Daoy (cell line): Measurements from ENCODE around the gene SP4. TPM values are rescaled to one million over a fixed set of nuclear protein-coding genes. Genes with fewer than 3 reads are reported as not detected.

Experiments
- DNase-seq: peaks from one replicate; pipeline ENCODE4 v3.0.0-alpha.2; 2015; ENCODE audit warnings: low read depth
- total RNA-seq: library from RNA; depleted of rRNA; stranded (reverse); fragments of >200 nt; shearing (Covaris generic); gene quantifications from 2 replicates; pipeline ENCODE4 v1.2.3, GENCODE V29; 2014; rRNA removed

Gene SP4
- total RNA-seq = 15.3 and 19.3 TPM in 2 replicates

DNA sequence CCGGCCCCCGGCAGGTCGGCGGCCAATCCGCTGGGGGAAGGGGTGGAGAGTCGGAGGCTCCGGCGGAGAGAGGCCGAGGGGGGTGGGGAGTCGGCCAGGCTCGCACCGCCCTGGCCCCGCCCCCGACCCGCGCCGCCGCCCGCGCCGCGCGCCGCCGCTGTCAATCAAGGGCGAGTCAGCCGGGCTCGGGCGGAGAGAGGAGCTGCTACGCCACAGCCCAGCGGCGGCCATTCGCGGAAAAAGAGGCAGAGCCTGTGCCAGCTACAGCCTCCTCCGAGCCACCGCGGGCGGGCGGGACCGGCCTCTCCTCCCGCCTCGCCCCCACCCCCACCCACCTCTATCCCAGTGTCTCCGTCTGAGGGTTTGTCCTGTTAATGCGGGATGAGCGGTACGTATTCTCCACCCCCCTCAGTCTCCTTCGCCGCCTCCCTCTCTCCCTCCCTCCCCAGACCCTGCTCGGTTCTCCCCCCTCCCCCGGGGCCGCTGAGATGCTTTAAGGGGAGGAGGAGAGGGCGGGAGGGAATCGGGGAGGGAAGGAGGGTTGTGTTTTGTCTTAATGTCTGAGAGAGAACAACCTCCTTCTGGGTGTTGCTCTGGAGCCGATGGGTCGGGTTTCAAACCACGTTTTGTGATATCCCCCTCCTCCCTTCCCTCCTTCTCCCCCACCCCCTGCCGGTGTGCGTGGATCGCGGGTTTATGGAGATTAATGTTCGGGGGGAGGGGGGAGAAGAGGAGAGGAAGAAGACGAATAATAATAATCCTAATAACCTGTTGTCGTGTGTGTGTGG lies at the start of gene SP4:
TSS of gene SP4 (plus strand) at position 213 of the 788 bp plus-strand sequence. CDS start at position 382, 169 bp downstream.
- peak; percentile 100 for DNase-seq

DNA sequence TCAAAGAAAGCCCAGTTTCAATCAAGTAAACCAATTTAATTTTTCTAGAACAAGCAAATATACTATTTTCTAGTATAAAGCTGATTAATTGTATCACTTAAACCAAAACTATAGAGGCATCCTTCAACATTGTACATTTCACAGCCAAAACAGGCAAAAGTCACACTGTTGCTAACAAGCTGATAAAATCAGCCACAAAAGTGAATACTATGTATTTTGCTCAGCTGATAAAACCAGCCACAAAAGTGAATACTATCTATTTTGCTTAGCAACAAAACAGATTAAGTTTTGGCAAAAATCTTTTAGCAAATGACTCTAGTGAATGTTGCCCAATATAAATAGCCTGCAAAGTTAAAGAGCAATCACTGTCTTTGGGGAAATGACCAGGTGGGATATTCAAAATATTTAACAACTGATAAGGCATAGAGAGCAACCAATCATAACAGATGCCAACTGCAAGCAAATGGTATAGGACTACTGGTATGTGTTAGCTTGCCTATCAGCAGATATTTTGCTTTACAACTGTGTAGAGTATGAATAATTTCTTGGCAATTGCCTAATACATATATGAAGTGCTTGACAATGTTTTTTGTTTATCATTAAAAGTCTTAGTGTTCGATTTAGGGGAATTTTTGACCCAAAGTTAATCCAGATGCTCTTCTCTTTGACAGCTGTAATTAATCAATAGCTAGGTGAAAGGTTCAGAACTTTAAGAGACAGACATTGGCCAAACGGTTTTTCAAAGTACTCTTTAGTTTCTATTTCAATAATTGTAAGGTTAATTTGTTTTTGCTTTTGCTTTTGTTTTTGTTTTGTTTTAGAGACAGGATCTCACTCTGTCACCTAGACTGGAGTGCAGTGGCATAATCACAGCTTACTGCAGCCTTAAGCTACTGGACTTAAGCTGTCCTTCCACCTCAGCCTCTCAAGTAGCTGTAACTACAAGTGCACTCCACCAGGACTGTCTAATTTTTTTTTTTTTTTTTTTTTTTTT lies 44.4 kb upstream of the SP4 start:
- DNase-seq = no peak

DNA sequence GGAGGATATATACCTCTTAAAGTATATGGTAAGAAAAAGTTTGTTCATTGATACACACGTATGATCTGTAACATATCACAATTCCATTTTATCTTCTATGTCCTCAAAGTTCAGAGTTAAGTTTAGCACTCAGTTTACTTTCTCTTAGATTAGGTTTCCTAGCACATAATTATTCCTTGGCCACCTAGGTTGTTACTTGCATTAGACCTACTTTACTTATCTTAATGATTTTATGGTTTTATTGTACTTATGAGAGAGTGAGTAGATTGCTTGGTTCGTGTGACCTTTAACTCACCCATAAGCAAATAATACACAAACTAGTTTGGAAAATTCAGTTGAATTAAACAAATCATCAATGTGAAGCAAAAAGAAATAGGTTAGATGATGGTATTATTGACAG lies 33.9 kb upstream of the SP4 start:
- DNase-seq = no peak

DNA sequence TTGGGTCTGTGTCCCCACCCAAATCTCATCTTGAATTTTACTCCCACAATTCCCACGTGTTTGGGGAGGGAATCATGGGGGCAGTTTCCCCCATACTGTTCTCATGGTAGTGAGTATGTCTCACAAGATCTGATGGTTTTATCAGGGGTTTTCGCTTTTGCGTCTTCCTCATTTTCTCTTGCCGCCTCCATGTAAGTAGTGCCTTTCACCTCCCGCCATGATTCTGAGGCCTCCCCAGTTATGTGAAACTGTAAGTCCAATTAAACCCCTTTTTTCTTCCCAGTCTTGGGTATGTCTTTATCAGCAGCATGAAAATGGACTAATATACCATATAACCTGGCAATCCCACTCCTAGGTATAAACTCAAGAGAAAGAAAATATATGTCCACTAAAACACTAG lies 25.9 kb upstream of the SP4 start:
- no peak for DNase-seq

DNA sequence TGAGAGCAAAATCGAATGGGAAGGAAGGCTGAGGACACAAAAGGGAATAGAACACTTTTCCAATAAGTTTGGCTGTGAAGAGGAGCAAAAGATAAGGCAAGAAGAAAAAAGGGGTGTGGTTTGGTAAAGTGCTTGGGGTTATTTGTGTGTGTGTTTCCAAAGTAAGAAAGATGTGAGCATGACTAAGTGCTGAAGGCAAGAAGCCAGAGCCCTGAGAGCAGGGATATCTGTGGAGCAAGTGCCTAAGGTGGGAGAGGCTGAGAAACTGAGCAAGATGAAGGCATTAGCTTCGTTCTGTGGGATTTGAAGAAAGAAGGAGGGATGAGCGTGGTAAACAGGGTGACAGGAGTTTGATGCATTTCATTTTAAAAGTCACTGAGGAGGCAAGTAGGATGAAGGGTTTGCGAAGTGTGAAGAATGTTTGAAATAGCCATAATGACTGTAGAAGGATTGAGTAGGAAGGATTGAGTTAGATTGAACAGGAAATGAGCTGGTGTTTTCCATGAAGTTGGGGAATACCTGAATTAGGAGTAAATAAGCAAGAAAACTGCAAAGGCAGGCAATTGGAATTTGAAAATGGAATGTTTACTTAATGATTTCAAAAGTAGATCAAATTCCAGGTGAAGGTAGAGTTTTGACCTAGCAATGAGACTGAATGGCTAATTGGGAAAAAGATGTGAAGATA lies 19.9 kb upstream of the SP4 start:
- no peak for DNase-seq

DNA sequence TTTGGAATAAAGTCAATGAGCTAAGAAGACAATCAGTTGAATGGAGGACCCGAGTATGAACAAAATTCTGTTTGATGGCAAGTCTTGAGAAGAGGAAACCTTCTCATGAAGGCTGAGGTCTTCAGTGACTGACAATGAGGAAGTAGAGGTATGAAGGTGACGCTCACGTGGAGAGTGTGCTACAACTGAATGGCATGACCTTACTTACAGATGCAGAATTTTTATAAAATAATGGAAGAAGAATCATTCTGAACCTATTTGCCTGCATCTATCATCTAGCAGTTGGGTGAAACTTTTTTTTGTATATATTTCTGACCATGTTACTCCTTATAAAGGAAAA lies 19.4 kb upstream of the SP4 start:
- no peak for DNase-seq

DNA sequence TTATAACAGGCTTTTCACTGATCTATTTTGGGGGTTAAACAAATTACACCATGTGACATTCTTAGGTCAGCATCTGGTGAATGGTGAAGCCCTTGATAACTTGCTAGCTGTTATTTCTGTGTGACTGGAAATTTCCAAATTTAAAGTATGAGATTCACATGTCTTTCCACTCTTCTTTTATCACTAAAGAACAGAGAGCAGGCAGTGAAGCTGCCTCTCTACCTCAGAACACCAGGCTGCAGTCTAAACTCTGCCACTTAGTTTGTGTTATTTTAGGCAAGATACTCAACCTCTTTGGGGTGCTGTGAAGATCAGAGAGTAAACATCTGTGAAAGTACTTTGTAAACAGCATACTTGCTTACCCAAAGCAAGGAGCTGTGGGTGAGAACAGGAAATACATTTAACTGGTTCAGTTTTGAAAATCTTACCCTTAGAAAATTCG lies 15.5 kb upstream of the SP4 start:
- DNase-seq = no peak

DNA sequence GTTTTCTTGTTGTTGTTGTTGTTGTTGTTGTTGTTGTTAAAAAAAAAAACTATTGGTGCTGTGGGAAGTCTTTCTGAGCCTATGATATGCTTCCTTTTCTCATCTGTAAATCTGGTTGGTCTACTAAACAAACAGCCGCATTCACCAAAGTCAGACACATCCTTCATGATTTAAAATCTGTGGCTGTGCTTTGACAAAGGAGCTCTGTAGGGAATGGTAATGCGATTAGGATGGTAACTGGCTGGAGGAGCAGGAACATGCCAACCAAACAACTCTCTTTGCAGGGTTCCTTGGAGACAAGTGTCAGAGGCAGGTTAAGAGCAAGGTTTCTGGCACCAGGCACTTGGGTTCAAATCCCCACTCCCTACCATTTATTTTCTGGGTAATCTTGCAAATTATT lies 14.9 kb upstream of the SP4 start:
- DNase-seq = no peak

DNA sequence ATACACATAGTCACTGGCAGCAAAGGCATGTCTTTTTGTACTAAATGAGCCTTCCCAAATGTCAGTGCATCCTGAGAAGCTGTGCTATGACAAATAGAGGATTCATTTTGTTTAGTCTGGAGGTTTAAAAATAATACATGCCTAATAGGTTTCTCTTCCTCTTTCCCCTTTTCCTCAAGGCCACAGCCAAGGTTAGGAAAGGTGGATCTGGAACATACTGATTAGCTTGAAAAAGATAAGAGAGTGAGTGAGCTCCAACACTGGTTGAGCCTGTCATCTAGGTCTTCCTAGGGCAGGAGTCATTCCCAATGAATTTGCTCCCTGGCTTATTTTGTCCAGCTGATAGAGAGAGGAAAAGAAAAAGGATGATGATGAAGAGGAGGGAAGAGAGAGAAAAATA lies 14.4 kb upstream of the SP4 start:
- no peak for DNase-seq

DNA sequence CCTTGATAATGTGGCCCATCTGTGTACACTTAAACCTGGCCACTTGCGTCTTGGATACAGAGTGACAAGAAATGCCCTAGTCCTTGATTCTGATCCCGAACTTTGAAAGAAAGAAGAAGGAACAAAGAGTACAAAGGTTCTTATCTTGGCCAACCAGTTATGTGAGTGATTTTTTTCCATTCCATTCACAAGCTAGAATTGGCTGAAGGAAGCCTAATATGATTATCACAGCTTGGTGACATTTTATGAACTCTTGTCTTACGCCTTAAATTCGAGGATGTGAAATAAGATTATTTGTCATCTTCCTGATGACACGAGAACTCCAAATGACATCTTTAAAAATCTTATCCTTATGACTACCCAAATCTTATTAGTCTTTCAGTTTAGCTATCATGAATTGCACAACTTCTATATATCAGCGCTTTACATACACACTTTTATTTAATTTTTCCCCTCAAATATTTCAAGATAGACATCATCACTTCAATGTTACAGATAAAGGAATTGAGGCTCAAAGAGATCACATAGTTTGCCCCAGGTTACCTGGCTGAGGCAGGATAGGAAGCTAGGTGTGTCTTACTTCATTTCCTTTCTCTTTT lies 13.0 kb upstream of the SP4 start:
- DNase-seq = no peak

DNA sequence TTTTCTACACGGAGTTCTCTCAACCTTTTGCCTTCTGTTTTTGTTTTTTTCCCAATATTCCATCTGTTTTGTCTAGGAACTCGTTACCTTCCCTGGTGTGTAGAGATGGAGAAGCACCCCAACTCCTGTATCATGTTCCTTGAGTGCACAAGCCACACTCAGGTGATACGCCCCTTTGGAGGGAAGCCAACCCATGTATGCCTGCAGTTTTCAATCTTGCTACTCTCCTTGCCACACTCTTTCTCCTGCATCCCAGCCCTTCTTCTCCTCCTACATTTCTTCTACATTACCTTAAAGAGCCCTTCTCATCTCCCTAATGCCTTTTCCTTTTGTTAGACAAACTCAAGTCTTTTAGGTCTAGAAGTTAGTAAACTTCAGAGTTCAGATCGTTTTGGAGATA lies 10.2 kb upstream of the SP4 start:
- no peak for DNase-seq

DNA sequence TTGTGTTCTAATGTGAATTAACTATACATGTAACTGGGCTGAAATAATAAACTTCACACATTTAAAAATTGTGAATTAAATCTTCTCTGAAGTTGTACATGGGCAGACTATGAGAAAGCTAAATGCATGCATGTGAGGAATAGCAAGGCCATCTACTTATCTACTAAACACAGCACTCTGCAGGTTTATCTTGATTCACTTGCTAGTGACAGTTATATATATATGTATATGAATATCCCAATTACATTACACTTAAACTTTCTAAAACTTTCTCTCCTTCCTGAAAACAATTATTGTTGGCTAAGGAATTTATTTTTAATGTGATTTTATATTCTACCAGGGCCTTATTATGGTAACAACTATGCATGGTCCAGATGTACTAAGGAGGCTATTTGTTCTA lies 5.1 kb upstream of the SP4 start:
- DNase-seq = no peak

DNA sequence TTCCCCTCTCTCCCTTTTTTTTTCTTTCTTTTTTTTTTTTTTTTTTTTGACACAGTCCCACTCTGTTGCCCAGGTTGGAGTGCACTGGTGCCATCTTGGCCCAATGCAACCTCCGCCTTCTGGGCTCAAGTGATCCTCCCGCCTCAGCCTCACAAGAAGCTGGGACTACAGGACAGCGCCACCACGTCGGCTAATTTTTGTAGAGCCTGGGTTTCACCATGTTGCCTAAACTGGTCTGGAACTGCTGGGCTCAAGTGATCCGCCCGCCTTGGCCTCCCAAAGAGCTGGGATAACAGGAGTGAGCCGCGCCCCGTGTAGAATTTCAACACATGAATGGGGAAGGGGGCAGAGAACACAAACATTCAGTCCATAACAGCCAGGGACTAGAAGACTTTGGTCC lies 2.6 kb upstream of the SP4 start:
- DNase-seq = no peak

DNA sequence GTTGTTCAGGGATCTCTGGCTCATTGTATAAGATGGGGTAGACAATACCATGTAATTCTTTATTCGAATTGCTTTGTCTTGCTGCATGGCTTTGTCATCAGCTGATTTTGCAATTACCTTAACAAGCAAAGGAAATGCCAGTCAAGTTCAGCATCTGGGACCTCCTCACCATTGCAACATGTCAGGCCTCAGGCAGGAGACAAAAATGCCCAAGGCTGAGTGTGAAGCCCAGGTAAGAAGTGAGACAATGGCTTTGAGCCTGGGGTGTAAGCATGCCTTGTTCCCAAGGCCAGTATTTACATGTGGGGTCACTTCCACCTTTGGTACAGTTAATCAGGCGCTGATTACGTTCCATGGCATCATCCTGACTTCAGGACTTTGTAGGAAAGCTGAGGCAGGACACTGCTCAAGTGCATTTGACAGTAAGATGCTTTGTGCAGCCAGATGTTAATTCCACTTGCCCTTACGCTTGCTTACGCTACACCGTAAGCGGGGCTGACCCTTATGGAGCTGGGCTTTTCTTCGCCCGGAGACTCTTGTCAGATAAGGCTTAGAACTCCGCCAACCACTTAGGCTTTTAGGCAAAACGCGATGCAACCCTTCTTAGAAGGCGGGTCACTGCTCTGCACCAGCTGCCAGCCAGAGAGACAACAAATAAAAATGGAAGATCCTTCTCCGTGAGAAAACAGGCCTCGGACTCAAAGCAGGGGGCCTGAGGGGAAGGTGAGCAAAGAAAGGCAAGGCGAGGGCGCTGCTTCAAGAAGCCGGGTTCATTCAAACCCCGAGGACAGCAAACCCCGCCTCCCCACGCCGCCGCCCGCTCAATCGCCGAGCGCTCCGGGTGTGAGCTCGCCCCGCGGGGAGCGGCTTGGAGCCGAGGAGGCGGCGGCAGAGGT lies 1.3 kb upstream of the SP4 start:
- no peak for DNase-seq

DNA sequence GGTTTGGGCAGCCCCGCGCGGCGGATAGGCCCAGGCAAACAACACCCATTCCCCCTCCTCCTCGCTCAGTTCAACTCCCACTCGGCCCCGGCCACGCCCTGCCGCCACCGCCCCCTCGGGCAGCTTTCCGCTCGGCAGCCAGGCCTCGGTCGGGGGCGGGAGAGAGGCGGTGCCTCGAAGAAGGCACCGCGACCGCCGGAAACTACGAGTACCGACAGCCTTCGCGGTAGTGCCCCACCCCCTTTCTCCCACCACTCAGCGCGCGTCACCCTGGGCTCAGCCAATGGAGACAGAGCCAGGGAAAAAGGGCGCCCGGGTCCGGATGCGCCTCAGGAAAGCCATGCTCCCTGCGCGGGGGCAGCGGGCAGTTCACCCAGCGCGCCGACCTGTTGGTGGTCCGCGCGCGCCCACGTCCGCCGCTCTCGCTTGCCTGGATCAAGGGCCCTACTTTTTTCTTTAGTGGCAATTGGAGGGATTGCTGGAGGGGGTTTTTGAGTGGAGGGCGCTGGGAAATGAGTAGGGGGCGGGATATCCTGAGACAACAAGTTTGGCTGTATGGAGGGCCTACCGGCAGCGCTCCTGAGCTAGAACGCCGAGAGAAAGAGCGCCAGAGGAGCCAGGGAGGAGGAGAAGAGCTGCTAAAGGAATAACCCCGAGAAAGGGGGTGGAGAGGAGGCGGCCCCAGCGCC lies 557 bp upstream of the SP4 start:
- peak; percentile 100 for DNase-seq

DNA sequence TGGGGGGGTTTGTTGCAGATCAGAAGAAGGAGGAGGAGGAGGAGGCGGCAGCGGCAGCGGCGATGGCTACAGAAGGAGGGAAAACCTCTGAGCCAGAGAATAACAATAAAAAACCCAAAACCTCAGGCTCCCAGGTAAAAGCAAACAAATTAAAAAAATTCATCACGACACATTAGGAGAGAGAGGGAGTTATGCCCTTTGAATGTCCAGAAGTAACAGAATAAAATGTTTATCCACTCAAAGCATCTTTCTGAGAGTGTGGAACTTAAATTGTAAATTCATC lies 717 bp downstream of the SP4 start:
- DNase-seq = no peak

DNA sequence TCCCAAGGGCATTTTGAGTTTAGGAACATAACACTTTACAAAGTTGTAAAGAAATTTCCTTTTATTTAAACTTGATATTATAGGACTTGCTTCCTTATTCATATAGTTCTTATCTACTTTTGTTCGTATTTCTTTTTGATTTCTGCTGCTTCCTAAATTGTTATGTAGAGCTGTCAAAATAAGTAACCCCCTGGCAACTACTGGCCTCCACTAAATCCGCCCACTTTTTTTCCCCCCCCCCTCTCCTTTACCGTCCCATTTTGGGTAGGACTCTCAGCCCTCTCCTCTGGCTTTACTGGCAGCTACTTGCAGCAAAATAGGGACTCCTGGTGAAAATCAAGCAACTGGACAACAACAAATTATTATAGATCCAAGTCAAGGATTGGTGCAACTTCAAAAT lies 1.1 kb downstream of the SP4 start:
- no peak for DNase-seq

DNA sequence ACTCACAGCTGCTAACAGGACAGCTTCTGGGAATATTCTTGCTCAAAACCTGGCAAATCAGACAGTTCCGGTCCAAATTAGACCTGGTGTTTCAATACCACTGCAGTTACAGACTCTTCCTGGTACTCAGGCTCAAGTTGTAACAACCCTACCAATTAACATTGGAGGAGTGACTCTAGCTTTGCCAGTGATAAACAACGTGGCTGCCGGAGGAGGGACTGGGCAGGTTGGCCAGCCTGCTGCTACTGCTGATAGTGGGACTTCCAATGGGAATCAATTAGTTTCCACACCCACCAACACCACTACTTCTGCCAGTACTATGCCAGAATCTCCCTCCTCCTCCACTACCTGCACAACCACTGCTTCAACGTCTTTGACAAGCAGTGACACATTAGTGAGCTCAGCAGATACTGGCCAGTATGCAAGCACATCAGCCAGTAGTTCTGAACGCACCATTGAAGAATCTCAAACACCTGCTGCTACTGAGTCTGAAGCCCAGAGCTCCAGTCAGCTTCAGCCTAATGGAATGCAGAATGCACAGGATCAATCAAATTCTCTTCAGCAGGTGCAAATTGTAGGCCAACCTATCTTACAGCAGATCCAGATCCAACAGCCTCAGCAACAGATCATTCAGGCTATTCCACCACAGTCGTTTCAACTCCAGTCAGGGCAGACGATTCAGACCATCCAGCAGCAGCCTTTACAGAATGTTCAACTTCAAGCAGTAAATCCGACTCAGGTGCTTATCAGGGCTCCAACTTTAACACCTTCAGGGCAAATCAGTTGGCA lies 2.1 kb downstream of the SP4 start:
- DNase-seq = no peak

DNA sequence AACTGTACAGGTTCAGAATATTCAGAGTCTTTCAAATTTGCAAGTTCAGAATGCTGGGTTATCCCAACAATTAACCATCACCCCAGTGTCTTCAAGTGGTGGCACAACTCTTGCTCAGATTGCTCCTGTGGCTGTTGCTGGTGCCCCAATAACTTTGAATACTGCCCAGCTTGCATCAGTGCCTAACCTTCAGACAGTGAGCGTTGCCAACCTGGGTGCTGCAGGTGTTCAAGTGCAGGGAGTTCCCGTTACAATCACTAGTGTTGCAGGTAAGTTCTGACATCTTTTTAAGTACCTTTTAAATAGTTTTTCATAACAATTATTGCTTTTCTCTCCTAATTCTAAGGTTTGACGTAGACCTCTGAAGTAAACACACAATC lies 2.7 kb downstream of the SP4 start:
- DNase-seq = no peak
